HEK293 (cell line): ENCODE data around the gene SENP1.

Experiments used
- CTCF ChIA-PET: fragments of 350-600 bp; formaldehyde crosslinking; extraction: SDS; loops from one replicate; lab custom pipeline; 2021; ENCODE audit warnings: antibody characterized with exemption; lab: Yijun Ruan, JAX
- POLR2A ChIA-PET: fragments of 300-600 bp; formaldehyde crosslinking; extraction: SDS; loops from one replicate; lab custom pipeline; 2020; ENCODE audit warnings: antibody characterized with exemption, inconsistent platforms; lab: Yijun Ruan, JAX
- H3K27ac ChIP-seq: fragments of 200-500 bp; sonication (Bioruptor generic); 2 replicates; pipeline ENCODE4 v1.5.1; 2014; ENCODE audit warnings: low read depth, low read length, control low read depth, inconsistent platforms; ENCODE audit errors: extremely low read depth
- H3K36me3 ChIP-seq, 2 experiments: fragments of 200-500 bp in 1 of 2; sonication (Bioruptor generic) in 1 of 2; 1 replicate in 1 of 2; 2 replicates in 1 of 2; pipeline ENCODE4 v1.5.1; 2014 to 2017; ENCODE audit warnings: inconsistent platforms in 2 of 2, low read length in 2 of 2; ENCODE audit not compliant: control insufficient read depth in 2 of 2, insufficient read depth in 1 of 2
- H3K4me1 ChIP-seq: fragments of 200-500 bp; sonication (Bioruptor generic); 2 replicates; pipeline ENCODE4 v1.5.1; 2014; ENCODE audit warnings: mild to moderate bottlenecking, low read length, inconsistent platforms; ENCODE audit not compliant: control insufficient read depth, insufficient read depth
- H3K4me3 ChIP-seq: 2 replicates; pipeline ENCODE4 v1.5.1; 2011; ENCODE audit warnings: low read depth, mild to moderate bottlenecking, control low read depth, low read length, moderate library complexity
- H3K9me3 ChIP-seq: fragments of 200-500 bp; sonication (Bioruptor generic); 2 replicates; pipeline ENCODE4 v1.5.1; 2014; ENCODE audit warnings: low read depth, low read length, inconsistent platforms; ENCODE audit not compliant: control insufficient read depth, insufficient read depth
- AEBP2 ChIP-seq: fragments of 450-650 bp; formaldehyde crosslinking; IDR thresholded peaks from 2 replicates; pipeline ENCODE4 v1.5.1; 2016; ENCODE audit warnings: missing biosample characterization, missing genetic modification characterization, borderline replicate concordance
- BCL6B ChIP-seq: fragments of 450-650 bp; formaldehyde crosslinking; IDR thresholded peaks from 2 replicates; pipeline ENCODE4 v1.5.1; 2017; ENCODE audit warnings: missing biosample characterization, missing genetic modification characterization
- KLF7 ChIP-seq: fragments of 450-650 bp; formaldehyde crosslinking; IDR thresholded peaks from 2 replicates; pipeline ENCODE4 v1.5.1; 2016; ENCODE audit warnings: missing biosample characterization, missing genetic modification characterization, borderline replicate concordance
- TSHZ1 ChIP-seq: fragments of 450-650 bp; formaldehyde crosslinking; IDR thresholded peaks from 2 replicates; pipeline ENCODE4 v1.5.1; 2016; ENCODE audit warnings: missing biosample characterization, missing genetic modification characterization, borderline replicate concordance
- WT1 ChIP-seq: fragments of 450-650 bp; formaldehyde crosslinking; IDR thresholded peaks from 2 replicates; pipeline ENCODE4 v1.5.1; 2016; ENCODE audit warnings: missing biosample characterization, missing genetic modification characterization
- YY2 ChIP-seq: fragments of 450-650 bp; formaldehyde crosslinking; IDR thresholded peaks from 2 replicates; pipeline ENCODE4 v1.5.1; 2016; ENCODE audit warnings: missing biosample characterization, missing genetic modification characterization
- ZBTB1 ChIP-seq: fragments of 450-650 bp; formaldehyde crosslinking; IDR thresholded peaks from 2 replicates; pipeline ENCODE4 v1.5.1; 2016; ENCODE audit warnings: missing biosample characterization, missing genetic modification characterization
- ZBTB6 ChIP-seq: fragments of 450-650 bp; formaldehyde crosslinking; IDR thresholded peaks from 2 replicates; pipeline ENCODE4 v1.5.1; 2017; ENCODE audit warnings: missing biosample characterization, missing genetic modification characterization
- ZNF157 ChIP-seq: fragments of 450-650 bp; formaldehyde crosslinking; IDR thresholded peaks from 2 replicates; pipeline ENCODE4 v1.5.1; 2016; ENCODE audit warnings: missing biosample characterization, missing genetic modification characterization
- ZNF16 ChIP-seq: fragments of 450-650 bp; formaldehyde crosslinking; IDR thresholded peaks from 2 replicates; pipeline ENCODE4 v1.5.1; 2016; ENCODE audit warnings: low read depth, missing biosample characterization, missing genetic modification characterization
- ZNF184 ChIP-seq: fragments of 450-650 bp; IDR thresholded peaks from 2 replicates; pipeline ENCODE4 v1.5.1; 2018; ENCODE audit warnings: missing biosample characterization, mild to moderate bottlenecking, missing genetic modification characterization
- ZNF302 ChIP-seq: fragments of 450-650 bp; formaldehyde crosslinking; IDR thresholded peaks from 2 replicates; pipeline ENCODE4 v1.5.1; 2016; ENCODE audit warnings: missing biosample characterization, missing genetic modification characterization, low read depth
- ZNF354C ChIP-seq: fragments of 450-650 bp; formaldehyde crosslinking; IDR thresholded peaks from 2 replicates; pipeline ENCODE4 v1.5.1; 2016; ENCODE audit warnings: missing biosample characterization, missing genetic modification characterization, low read depth, borderline replicate concordance
- ZNF473 ChIP-seq: fragments of 450-650 bp; formaldehyde crosslinking; IDR thresholded peaks from 2 replicates; pipeline ENCODE4 v1.5.1; 2017; ENCODE audit warnings: missing biosample characterization, missing genetic modification characterization
- ZNF488 ChIP-seq: fragments of 450-650 bp; formaldehyde crosslinking; IDR thresholded peaks from 2 replicates; pipeline ENCODE4 v1.5.1; 2016; ENCODE audit warnings: missing biosample characterization, missing genetic modification characterization
- ZNF521 ChIP-seq: fragments of 450-650 bp; formaldehyde crosslinking; IDR thresholded peaks from 2 replicates; pipeline ENCODE4 v1.5.1; 2017; ENCODE audit warnings: missing biosample characterization, mild to moderate bottlenecking, missing genetic modification characterization
- ZNF561 ChIP-seq: fragments of 450-650 bp; IDR thresholded peaks from 2 replicates; pipeline ENCODE4 v1.5.1; 2018; ENCODE audit warnings: missing biosample characterization, missing genetic modification characterization, borderline replicate concordance
- ZNF585B ChIP-seq: fragments of 450-650 bp; formaldehyde crosslinking; IDR thresholded peaks from 2 replicates; pipeline ENCODE4 v1.5.1; 2016; ENCODE audit warnings: missing biosample characterization, missing genetic modification characterization
- ZNF621 ChIP-seq: fragments of 450-650 bp; formaldehyde crosslinking; IDR thresholded peaks from 2 replicates; pipeline ENCODE4 v1.5.1; 2017; ENCODE audit warnings: missing biosample characterization, missing genetic modification characterization
- ZNF623 ChIP-seq: fragments of 450-650 bp; formaldehyde crosslinking; IDR thresholded peaks from 2 replicates; pipeline ENCODE4 v1.5.1; 2016; ENCODE audit warnings: missing biosample characterization, missing genetic modification characterization
- ZNF677 ChIP-seq: fragments of 450-650 bp; IDR thresholded peaks from 2 replicates; pipeline ENCODE4 v1.5.0; 2018; ENCODE audit warnings: missing biosample characterization, mild to moderate bottlenecking, missing genetic modification characterization, moderate library complexity
- ZNF692 ChIP-seq: fragments of 450-650 bp; formaldehyde crosslinking; IDR thresholded peaks from 2 replicates; pipeline ENCODE4 v1.5.1; 2016; ENCODE audit warnings: missing biosample characterization, missing genetic modification characterization
- ZXDB ChIP-seq: fragments of 450-650 bp; formaldehyde crosslinking; IDR thresholded peaks from 2 replicates; pipeline ENCODE4 v1.5.1; 2016; ENCODE audit warnings: missing biosample characterization, missing genetic modification characterization

Gene SENP1

GRCh38 chr12:48143898-48144297 is 38.0 kb upstream of the SENP1 start:
- no peak overlapping the region for H3K27ac ChIP-seq
- H3K4me1 ChIP-seq, result peaks cover 4% of the 10 kb centered on the region; the same call in 1 of the 2 replicates
- POLR2A ChIA-PET, result interaction anchor here (0.6 kb wide), 1 partner anchor 423 kb away, joined by 3 read pairs; no protein-coding TSS in a partner anchor
- TF ChIP-seq ZNF354C (no peak), KLF7 (no peak), AEBP2 (tag by site-specific recombination) (no peak), ZBTB1 (tag by site-specific recombination) (no peak), ZXDB (no peak), ZNF561 (tag by site-specific recombination) (no peak), WT1 (tag by site-specific recombination) (no peak), ZNF521 (tag by site-specific recombination) (no peak)
- CTCF ChIA-PET, result no interaction called here
- no peaks in the 10 kb centered on the region for H3K9me3 ChIP-seq
- no peak overlapping the region for H3K4me3 ChIP-seq
- H3K36me3 ChIP-seq, result peaks cover 11 to 94% of the 10 kb centered on the region in 2 experiments; a peak in 2 of 3 replicates

GRCh38 chr12:48142818-48143674 is 37.2 kb upstream of the SENP1 start:
- CTCF ChIA-PET, result no interaction called here
- no peak overlapping the region for H3K27ac ChIP-seq

More at GRCh38 chr12:48142818-48143674, 37.2 kb upstream of the SENP1 start:
- peaks cover 4% of the 10 kb centered on the region; the same call in 1 of the 2 replicates for H3K4me1 ChIP-seq
- TF ChIP-seq ZNF16 (no peak), BCL6B (tag by site-specific recombination) (no peak), YY2 (no peak), TSHZ1 (no peak), ZNF623 (tag by site-specific recombination) (no peak), ZNF585B (tag by site-specific recombination) (no peak), ZNF621 (tag by site-specific recombination) (no peak), ZNF184 (tag by site-specific recombination) (no peak), WT1 (tag by site-specific recombination) (no peak), ZNF488 (tag by site-specific recombination) (no peak), ZNF302 (tag by site-specific recombination) (no peak), ZNF157 (tag by site-specific recombination) (no peak), ZNF692 (tag by site-specific recombination) (no peak), ZNF473 (tag by site-specific recombination) (no peak), ZBTB6 (no peak), ZNF677 (tag by site-specific recombination) (no peak)
- H3K36me3 ChIP-seq, result peaks cover 11 to 94% of the 10 kb centered on the region in 2 experiments; a peak in 2 of 3 replicates
- POLR2A ChIA-PET, result interaction anchor here (0.7 to 1.8 kb wide), 2 partner anchors 14 to 21 kb away, joined by 3 to 6 read pairs; partner anchors contain the start of gene ASB8
- no peak overlapping the region for H3K4me3 ChIP-seq
- H3K9me3 ChIP-seq, result no peaks in the 10 kb centered on the region
